Stimulated activated memory B cell treated with anti-CD40 and anti-IgM and Interleukin-4, amounts not matched to agents 10 μg/mL and 1 μg/mL and 100 μg/mL, for 72 hours (primary cell): ENCODE data around the gene SIK1.
"Not testable (repeated sequence)": the region's sequence is repeated elsewhere in the genome, so short reads cannot be mapped to it uniquely, and the experiment has no call there.

ENCODE experiments used
- ATAC-seq: fragments of 150-1000 bp; cut with Tn5 transposase; 2 replicates; pipeline ENCODE4 v1.10.0; 2021
- H3K27ac Mint-ChIP-seq: one replicate; pipeline ENCODE4 v1.8.0; 2022; ENCODE audit warnings: mild to moderate bottlenecking, mixed read lengths
- H3K27me3 Mint-ChIP-seq: one replicate; pipeline ENCODE4 v1.8.0; 2022; ENCODE audit warnings: mixed read lengths
- H3K36me3 Mint-ChIP-seq: one replicate; pipeline ENCODE4 v1.8.0; 2022; ENCODE audit warnings: mixed read lengths
- H3K4me1 Mint-ChIP-seq: one replicate; pipeline ENCODE4 v1.8.0; 2022; ENCODE audit warnings: mixed read lengths
- H3K4me3 Mint-ChIP-seq: one replicate; pipeline ENCODE4 v1.8.0; 2022; ENCODE audit warnings: mild to moderate bottlenecking, moderate library complexity, mixed read lengths
- H3K9me3 Mint-ChIP-seq: one replicate; pipeline ENCODE4 v1.8.0; 2022; ENCODE audit warnings: mixed read lengths

SIK1 gene

DNA sequence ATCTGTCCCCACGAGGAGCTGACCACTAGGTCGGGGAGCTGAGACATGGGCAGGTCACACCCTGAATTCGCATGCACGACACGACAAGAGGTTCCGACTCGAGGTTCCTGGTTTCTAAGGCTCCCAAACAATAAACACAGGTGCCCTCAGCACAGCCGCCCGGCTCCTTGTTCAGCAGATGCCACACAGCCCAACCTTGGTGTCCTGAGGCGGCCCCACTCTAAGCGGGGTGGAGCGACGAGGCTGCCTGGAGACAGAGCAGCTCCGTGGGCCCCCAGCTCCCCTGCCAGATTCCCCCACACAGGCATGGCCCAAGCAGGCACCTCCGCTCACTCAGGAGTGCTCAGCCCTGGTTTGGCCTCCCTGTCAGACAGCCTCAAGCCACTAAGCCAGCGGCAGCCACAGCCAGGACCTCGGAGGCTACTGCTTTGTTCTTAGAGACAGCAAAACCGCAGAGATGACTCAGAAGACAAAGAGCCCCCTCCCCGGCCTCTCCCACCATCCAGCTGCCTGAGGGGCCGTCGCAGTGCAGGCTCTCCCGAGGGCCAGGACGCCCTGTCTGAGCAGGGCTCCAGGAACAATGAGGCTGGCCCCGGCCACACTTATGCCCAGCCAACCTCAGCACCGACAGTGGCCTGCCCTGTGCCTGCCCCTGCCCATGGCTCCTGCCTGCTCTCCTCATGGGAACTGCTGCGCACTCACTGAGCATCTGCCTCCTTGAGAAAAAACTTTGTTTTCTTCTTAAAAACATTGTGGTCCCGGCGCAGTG, 14.7 kb downstream of the SIK1 start:
- not testable (repeated sequence) for H3K4me1 Mint-ChIP-seq, H3K27ac Mint-ChIP-seq, H3K27me3 Mint-ChIP-seq, H3K9me3 Mint-ChIP-seq, H3K36me3 Mint-ChIP-seq, H3K4me3 Mint-ChIP-seq
- ATAC-seq, result peak; percentile 34

DNA sequence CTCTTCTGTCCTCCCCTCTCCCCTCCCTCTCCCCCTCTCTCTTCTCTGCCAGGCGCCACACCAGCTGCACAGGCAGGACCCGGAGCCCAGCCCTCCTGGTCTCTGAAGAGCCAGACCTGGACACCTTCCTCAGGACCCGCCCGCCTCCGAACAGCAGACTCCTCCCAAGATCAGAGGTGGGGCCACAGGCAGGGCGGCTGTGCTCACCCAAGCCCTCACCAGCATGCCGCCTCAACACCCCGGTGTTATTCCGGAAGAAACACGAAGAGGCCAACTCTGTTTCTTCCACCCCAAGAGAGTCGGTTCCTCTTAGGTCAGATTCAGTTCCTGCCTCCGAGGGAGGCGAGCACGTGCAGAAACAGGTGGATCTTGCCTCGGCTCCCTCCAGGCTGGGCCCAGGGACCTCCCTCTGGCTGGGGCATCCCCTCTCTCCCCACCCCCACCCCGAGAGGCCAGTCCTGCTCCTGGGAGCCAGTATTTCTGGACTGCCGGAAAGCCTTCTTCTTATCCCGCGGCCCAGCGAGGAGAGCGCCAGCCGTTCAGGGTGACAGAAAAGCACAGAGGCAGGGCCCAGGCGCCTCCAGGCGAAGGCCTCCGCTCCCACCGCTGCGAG, 16.4 kb downstream of the SIK1 start:
- H3K27ac Mint-ChIP-seq, H3K4me1 Mint-ChIP-seq, H3K36me3 Mint-ChIP-seq, H3K27me3 Mint-ChIP-seq, H3K9me3 Mint-ChIP-seq, H3K4me3 Mint-ChIP-seq: not testable (repeated sequence)
- peak; percentile 99 for ATAC-seq

- H3K27me3 Mint-ChIP-seq, ATAC-seq, H3K4me1 Mint-ChIP-seq, H3K27ac Mint-ChIP-seq, H3K9me3 Mint-ChIP-seq, H3K4me3 Mint-ChIP-seq, H3K36me3 Mint-ChIP-seq: not testable (repeated sequence)
Measured at GRCh38 chr21:43407139-43407538, 19.8 kb downstream of the SIK1 start.

DNA sequence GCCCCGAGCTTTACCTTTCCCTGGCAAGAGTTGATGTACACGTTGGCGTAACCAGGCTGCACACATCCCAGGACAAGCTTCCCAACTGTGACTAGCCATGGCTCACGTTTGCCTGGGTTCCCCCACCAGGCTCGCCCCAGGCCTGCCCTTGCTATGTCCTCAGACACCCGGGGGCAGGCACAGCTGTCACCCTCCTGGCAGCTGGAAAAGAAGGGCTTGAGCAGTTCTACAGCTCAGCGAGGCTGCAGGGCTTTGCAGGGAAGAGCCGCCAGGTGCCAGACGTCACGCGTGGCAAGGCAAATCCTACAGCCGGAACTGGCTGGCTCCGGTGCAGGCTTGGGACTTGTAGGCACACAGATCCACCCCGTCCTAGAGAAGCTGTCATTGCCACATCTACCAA, 22.5 kb downstream of the SIK1 start:
- H3K36me3 Mint-ChIP-seq, H3K27me3 Mint-ChIP-seq: not testable (repeated sequence)

DNA sequence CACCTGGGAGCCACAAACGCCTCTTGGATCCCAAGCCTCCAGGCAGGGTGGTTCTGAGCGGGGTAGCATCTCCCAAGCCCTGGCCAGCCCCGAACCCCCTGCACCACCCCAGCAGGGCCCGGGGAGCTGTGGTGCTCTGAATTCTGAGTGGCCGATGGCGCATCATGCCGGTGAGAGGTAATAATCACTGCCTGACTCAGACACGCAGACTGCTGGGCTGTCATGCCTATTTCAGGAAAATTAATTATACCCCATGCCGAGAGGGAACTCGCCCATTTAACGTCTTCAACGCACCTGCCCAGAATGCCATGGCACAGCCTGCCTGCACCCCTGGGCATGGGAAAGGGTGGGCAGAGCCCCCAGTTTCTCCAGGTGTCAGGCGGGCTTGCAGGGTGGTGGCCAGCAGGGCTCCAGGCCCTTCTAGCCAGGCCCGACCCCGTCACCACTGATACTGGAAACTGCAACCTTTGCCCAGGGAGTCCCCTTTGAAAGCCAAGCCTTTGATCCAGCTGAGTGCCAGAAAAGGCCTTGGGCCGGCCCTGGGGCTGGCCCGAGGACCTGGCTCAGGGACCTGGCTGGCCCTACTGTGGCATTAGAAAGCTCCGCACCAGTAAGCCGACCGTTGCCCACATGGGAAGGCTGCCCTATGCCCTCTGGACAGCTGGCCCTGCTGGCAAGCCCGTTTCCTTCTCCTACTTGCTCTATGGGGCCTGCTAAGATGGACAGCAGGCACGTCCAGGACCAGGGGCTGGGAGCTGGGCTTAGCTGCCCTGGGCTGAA, 23.1 kb downstream of the SIK1 start:
- not testable (repeated sequence) for H3K27ac Mint-ChIP-seq, H3K4me3 Mint-ChIP-seq, H3K9me3 Mint-ChIP-seq, H3K36me3 Mint-ChIP-seq, H3K27me3 Mint-ChIP-seq, H3K4me1 Mint-ChIP-seq, ATAC-seq

More for the DNA sequence above, 22.5 kb downstream of the SIK1 start:
- H3K4me1 Mint-ChIP-seq, ATAC-seq, H3K27ac Mint-ChIP-seq, H3K4me3 Mint-ChIP-seq, H3K9me3 Mint-ChIP-seq: not testable (repeated sequence)

DNA sequence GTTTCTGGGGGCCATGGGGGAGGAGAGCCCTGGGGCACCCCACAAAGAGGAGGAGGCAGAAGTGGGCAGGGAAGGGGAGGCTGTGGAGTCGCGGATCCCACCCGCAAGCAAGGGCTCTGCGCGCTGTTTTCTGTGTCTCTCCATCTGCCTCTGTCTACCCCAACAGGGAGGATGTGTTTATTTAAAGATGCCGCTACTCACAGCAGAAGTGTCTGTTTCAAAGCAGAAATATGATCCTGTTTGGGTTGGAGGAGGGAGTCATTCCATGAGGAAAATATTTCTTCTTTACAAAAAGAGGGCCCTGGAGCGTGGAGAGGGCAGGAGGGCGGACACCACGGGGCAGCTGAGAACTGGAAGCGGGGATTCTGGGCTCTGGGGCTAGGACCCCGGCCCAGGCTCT, 25.8 kb downstream of the SIK1 start:
- not testable (repeated sequence) for H3K27me3 Mint-ChIP-seq, H3K36me3 Mint-ChIP-seq, ATAC-seq, H3K27ac Mint-ChIP-seq, H3K4me3 Mint-ChIP-seq, H3K9me3 Mint-ChIP-seq, H3K4me1 Mint-ChIP-seq

DNA sequence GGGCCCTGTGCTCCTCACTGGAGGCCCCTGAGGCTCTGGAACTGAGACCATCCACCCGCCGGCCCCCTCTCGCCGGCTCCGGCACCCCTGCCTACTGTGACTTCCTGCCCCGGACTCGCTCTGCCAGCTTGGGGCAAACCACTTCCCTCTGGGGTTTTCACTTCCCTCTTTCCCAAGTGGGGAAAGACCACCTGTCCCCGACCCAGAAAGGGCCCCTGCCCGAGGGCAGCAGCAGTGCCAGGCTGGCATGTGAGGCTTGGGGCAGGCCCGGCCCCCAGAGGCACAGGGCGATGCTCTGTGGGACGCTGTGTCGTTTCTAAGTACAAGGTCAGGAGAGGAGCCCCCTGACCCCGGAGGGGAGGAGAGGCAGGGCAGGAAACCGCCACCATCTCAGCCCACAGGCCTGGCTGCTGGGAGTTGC, 27.3 kb downstream of the SIK1 start:
- not testable (repeated sequence) for H3K9me3 Mint-ChIP-seq, H3K4me3 Mint-ChIP-seq, H3K27me3 Mint-ChIP-seq, H3K4me1 Mint-ChIP-seq, H3K27ac Mint-ChIP-seq, H3K36me3 Mint-ChIP-seq
- peak; percentile 81 for ATAC-seq

GRCh38 chr21:43399136-43399535, 27.8 kb downstream of the SIK1 start:
- not testable (repeated sequence) for H3K27me3 Mint-ChIP-seq, H3K36me3 Mint-ChIP-seq, H3K27ac Mint-ChIP-seq, H3K9me3 Mint-ChIP-seq, H3K4me1 Mint-ChIP-seq, H3K4me3 Mint-ChIP-seq
- ATAC-seq, result peak; percentile 72

DNA sequence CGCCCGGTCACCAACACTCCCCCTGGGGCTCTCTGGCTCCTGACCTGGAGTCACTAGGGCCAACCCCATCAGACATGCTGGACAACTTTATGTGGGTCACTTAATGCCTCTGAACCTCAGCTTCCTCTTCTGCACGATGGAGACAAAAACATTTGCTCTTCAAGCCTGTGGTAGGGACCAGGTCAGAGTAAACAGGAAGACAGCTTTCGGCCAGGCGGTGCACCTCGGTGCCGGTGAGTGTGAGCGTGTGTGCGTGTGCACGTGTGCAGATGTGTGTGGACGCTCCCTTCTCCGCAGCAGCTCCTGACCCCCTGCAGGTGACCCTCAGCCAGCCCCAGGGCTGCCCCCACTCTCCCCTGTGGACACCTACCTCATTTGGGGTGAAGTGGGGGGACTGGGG, 28.4 kb downstream of the SIK1 start:
- not testable (repeated sequence) for H3K36me3 Mint-ChIP-seq, H3K27me3 Mint-ChIP-seq, H3K4me1 Mint-ChIP-seq, H3K9me3 Mint-ChIP-seq, H3K27ac Mint-ChIP-seq, H3K4me3 Mint-ChIP-seq
- peak; percentile 75 for ATAC-seq

DNA sequence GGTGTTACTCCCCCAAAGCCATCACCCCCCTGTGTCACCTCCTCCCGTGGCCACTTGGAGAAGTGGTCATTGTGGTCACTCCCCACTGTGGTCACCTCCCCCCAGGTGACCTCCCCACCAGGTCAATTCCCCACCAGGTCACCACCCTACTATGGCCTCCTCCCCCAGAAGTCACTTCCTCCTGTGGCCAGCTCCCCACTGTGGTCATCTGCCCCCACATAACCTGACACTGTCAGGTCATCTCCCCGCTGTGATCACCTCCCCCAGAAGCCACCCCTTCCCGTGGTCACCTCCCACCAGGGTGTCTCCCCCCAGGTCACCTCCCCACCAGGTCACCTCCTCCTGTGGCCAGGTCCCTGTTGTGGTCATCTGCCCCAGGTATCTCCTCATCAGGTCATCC, 28.9 kb downstream of the SIK1 start:
- not testable (repeated sequence) for H3K4me3 Mint-ChIP-seq, H3K4me1 Mint-ChIP-seq, H3K9me3 Mint-ChIP-seq, ATAC-seq, H3K36me3 Mint-ChIP-seq, H3K27ac Mint-ChIP-seq, H3K27me3 Mint-ChIP-seq

GRCh38 chr21:43397439-43397808, 29.5 kb downstream of the SIK1 start:
- H3K36me3 Mint-ChIP-seq, H3K4me1 Mint-ChIP-seq, H3K27ac Mint-ChIP-seq, ATAC-seq, H3K9me3 Mint-ChIP-seq, H3K27me3 Mint-ChIP-seq, H3K4me3 Mint-ChIP-seq: not testable (repeated sequence)

DNA sequence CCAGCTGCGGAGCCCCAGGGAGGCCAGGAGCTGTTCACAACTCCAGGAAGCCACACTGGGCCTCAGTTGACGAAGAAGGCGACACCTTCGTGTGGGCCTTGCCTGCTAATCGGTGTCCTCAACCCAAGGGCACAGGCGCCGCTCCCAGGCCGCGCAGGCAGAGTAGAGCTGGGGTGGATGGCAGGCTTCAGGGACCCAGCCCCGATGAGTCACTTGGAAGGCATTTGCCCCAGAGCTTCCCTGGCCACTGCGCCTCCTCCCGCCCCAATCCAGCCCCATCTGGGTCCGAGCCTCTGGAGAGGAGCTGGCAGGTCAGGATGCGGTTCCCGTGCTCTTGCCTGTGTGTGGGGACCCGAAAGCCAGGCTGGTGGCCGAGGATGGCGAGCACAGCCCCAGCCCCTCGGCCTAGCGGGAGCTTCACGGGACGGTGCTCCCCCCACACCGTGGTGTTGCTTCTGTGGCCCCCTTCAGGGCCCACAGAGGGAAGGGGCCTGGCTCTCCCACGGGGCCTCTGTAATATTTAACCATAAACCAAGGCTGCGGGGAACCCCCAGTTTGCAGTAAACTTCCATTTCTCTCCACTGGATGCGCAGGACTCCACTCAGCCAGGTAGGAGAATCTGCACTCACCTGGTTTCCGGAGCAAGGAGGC, 30.0 kb downstream of the SIK1 start:
- ATAC-seq, H3K4me3 Mint-ChIP-seq, H3K9me3 Mint-ChIP-seq, H3K4me1 Mint-ChIP-seq, H3K27ac Mint-ChIP-seq, H3K27me3 Mint-ChIP-seq, H3K36me3 Mint-ChIP-seq: not testable (repeated sequence)

- not testable (repeated sequence) for H3K9me3 Mint-ChIP-seq, H3K27ac Mint-ChIP-seq, ATAC-seq, H3K4me3 Mint-ChIP-seq, H3K4me1 Mint-ChIP-seq, H3K36me3 Mint-ChIP-seq, H3K27me3 Mint-ChIP-seq
Measured at GRCh38 chr21:43383351-43383750, 43.6 kb downstream of the SIK1 start.

- not testable (repeated sequence) for H3K36me3 Mint-ChIP-seq, ATAC-seq, H3K9me3 Mint-ChIP-seq, H3K4me1 Mint-ChIP-seq, H3K27me3 Mint-ChIP-seq, H3K4me3 Mint-ChIP-seq, H3K27ac Mint-ChIP-seq
Measured at GRCh38 chr21:43382902-43383301, 44.0 kb downstream of the SIK1 start.

GRCh38 chr21:43380852-43381533, 45.9 kb downstream of the SIK1 start:
- H3K4me3 Mint-ChIP-seq, H3K27ac Mint-ChIP-seq, H3K27me3 Mint-ChIP-seq, H3K9me3 Mint-ChIP-seq, H3K4me1 Mint-ChIP-seq, H3K36me3 Mint-ChIP-seq: not testable (repeated sequence)
- ATAC-seq, result peak; percentile 76
